Coronary artery (tissue), 2 donors: ENCODE data around the gene FAM168A.

Experiments used
- DNase-seq: peaks from one replicate; pipeline ENCODE4 v3.0.0-alpha.2; 2017; ENCODE audit warnings: low spot score
- H3K27ac ChIP-seq, 2 donors: fragments of 200-600 bp; sonication (generic); one replicate each; pipeline ENCODE4 v1.5.1; 2016 to 2019
- H3K4me3 ChIP-seq: fragments of 200-600 bp; sonication (generic); 2 replicates; pipeline ENCODE4 v1.5.1; 2016; ENCODE audit warnings: mild to moderate bottlenecking, moderate library complexity
- CTCF ChIP-seq: fragments of 200-600 bp; sonication (generic); IDR thresholded peaks from one replicate; pipeline ENCODE4 v1.5.1; 2019; ENCODE audit warnings: antibody characterized with exemption

Gene FAM168A

GRCh38 chr11:73510877-73511276, 87.0 kb downstream of the FAM168A start:
- H3K4me3 ChIP-seq: no peak overlapping the region
- no peak for TF ChIP-seq CTCF
- no peak for DNase-seq
- no peak overlapping the region for H3K27ac ChIP-seq

- Histone ChIP-seq H3K4me3 (no peak overlapping the region), H3K27ac (no peak overlapping the region)
- no peak for TF ChIP-seq CTCF
- no peak for DNase-seq
These were observed 87.8 kb downstream of the FAM168A start for GRCh38 chr11:73510106-73510505.

- Histone ChIP-seq H3K4me3 (no peak overlapping the region), H3K27ac (no peak overlapping the region)
- no peak for TF ChIP-seq CTCF
- no peak for DNase-seq
These were observed 88.7 kb downstream of the FAM168A start for GRCh38 chr11:73509188-73509587.

GRCh38 chr11:73508243-73509176, 89.4 kb downstream of the FAM168A start:
- Histone ChIP-seq H3K4me3 (no peak overlapping the region), H3K27ac (no peak overlapping the region)
- DNase-seq: no peak
- no peak for TF ChIP-seq CTCF

GRCh38 chr11:73507086-73507485, 90.8 kb downstream of the FAM168A start:
- no peak for DNase-seq
- Histone ChIP-seq H3K4me3 (no peak overlapping the region), H3K27ac (no peak overlapping the region)
- TF ChIP-seq CTCF: no peak

- no peak for TF ChIP-seq CTCF
- no peak for DNase-seq
- no peak overlapping the region for H3K27ac ChIP-seq
- no peak overlapping the region for H3K4me3 ChIP-seq
These were observed 91.9 kb downstream of the FAM168A start for GRCh38 chr11:73506038-73506437.

- no peak for TF ChIP-seq CTCF
- Histone ChIP-seq H3K27ac (no peak overlapping the region), H3K4me3 (no peak overlapping the region)
- no peak for DNase-seq
These were observed 99.6 kb downstream of the FAM168A start for GRCh38 chr11:73498343-73498742.
